Fibroblast of peridontal ligament (primary cell): ENCODE data around the gene FOXE1.
A peak's percentile ranks its signal among the peaks of the same experiment; 100 is the strongest.

ENCODE experiments used
- DNase-seq: peaks from one replicate; pipeline ENCODE4 v3.0.0-alpha.2; 2010; ENCODE audit errors: extremely low read depth

FOXE1 gene

GRCh38 chr9:97866300-97866699 lies 13.3 kb downstream of the FOXE1 start:
- no peak for DNase-seq

- DNase-seq: no peak
Measured at GRCh38 chr9:97866848-97867247, 13.8 kb downstream of the FOXE1 start.

- DNase-seq: no peak
Measured at GRCh38 chr9:97868859-97869258, 15.8 kb downstream of the FOXE1 start.

- DNase-seq: no peak
Measured at GRCh38 chr9:97873425-97873824, 20.4 kb downstream of the FOXE1 start.

GRCh38 chr9:97873882-97874281 lies 20.9 kb downstream of the FOXE1 start:
- no peak for DNase-seq

- DNase-seq: no peak
Measured at GRCh38 chr9:97874624-97875023, 21.6 kb downstream of the FOXE1 start.

GRCh38 chr9:97875111-97875510 lies 22.1 kb downstream of the FOXE1 start:
- no peak for DNase-seq

GRCh38 chr9:97876061-97876460 lies 23.0 kb downstream of the FOXE1 start:
- DNase-seq: no peak

- DNase-seq: peak; percentile 26
Measured at GRCh38 chr9:97880336-97880735, 27.3 kb downstream of the FOXE1 start.

- peak; percentile 9 for DNase-seq
Measured at GRCh38 chr9:97889941-97890887, 37.2 kb downstream of the FOXE1 start.

GRCh38 chr9:97891736-97892135 lies 38.7 kb downstream of the FOXE1 start:
- peak; percentile 29 for DNase-seq

GRCh38 chr9:97892421-97892820 lies 39.4 kb downstream of the FOXE1 start:
- no peak for DNase-seq

GRCh38 chr9:97895211-97895610 lies 42.2 kb downstream of the FOXE1 start:
- no peak for DNase-seq

- no peak for DNase-seq
Measured at GRCh38 chr9:97895695-97896332, 42.8 kb downstream of the FOXE1 start.

- peak; percentile 88 for DNase-seq
Measured at GRCh38 chr9:97900103-97900737, 47.2 kb downstream of the FOXE1 start.

- peak; percentile 64 for DNase-seq
Measured at GRCh38 chr9:97900738-97901565, 47.9 kb downstream of the FOXE1 start.

GRCh38 chr9:97903177-97903576 lies 50.2 kb downstream of the FOXE1 start:
- no peak for DNase-seq

- DNase-seq: no peak
Measured at GRCh38 chr9:97904725-97905124, 51.7 kb downstream of the FOXE1 start.

GRCh38 chr9:97905228-97905627 lies 52.2 kb downstream of the FOXE1 start:
- no peak for DNase-seq
